Peyer's patch (tissue), 4 donors: ENCODE results near the gene TTC9C.
"Not testable (repeated sequence)": the region's sequence is repeated elsewhere in the genome, so short reads cannot be mapped to it uniquely, and the experiment has no call there.

ENCODE experiments used
- CTCF ChIP-seq, 6 experiments: fragments of 450-650 bp in 4 of 6; fragments of 200-600 bp in 2 of 6; sonication (generic) in 1 of 6; IDR thresholded peaks; one replicate each; pipeline ENCODE4 v1.5.1; 2017 to 2019; ENCODE audit warnings: antibody characterized with exemption in 6 of 6, mild to moderate bottlenecking in 3 of 6, moderate library complexity in 1 of 6
- POLR2A ChIP-seq, 2 donors: fragments of 450-650 bp; IDR thresholded peaks; one replicate each; pipeline ENCODE4 v1.5.1; 2017; ENCODE audit warnings: antibody characterized with exemption in 2 of 2, mild to moderate bottlenecking in 2 of 2, moderate library complexity in 2 of 2

GRCh38 chr11:62703921-62704320 is 24.4 kb upstream of the TTC9C start:
- TF ChIP-seq CTCF, POLR2A (IDR thresholded peaks at IDR 0.05): not testable (repeated sequence)
